Activated CD4-positive, CD25-positive, alpha-beta regulatory T cell treated with anti-CD3 and anti-CD28 coated beads, Interleukin-2, amount 50 U/mL, for 24 hours (primary cell): ENCODE data around the gene PGLYRP3.
A peak's percentile ranks its signal among the peaks of the same experiment; 100 is the strongest.

Experiments used
- ATAC-seq, 2 donors: fragments of 150-1000 bp; cut with Tn5 transposase; one replicate each; pipeline ENCODE4 v1.10.0; 2021; ENCODE audit warnings: mild to moderate bottlenecking in 1 of 2, moderate library complexity in 1 of 2

The PGLYRP3 gene

GRCh38 chr1:153312570-153313186 is at the start of gene PGLYRP3:
Gene PGLYRP3, minus strand, starts transcription at chr1:153312952. Its CDS starts 2,287 bp downstream, at chr1:153310665.
- ATAC-seq = no peak

GRCh38 chr1:153362187-153362775 is 49.5 kb upstream of the PGLYRP3 start:
- no peak for ATAC-seq

GRCh38 chr1:153361480-153362109 is 48.8 kb upstream of the PGLYRP3 start:
- no peak for ATAC-seq

- no peak for ATAC-seq
Observed at GRCh38 chr1:153360592-153361479, 48.1 kb upstream of the PGLYRP3 start.

- ATAC-seq = no peak
Observed at GRCh38 chr1:153360190-153360589, 47.4 kb upstream of the PGLYRP3 start.

- ATAC-seq = no peak
Observed at GRCh38 chr1:153359241-153359640, 46.5 kb upstream of the PGLYRP3 start.

- no peak for ATAC-seq
Observed at GRCh38 chr1:153358691-153358975, 45.9 kb upstream of the PGLYRP3 start.

- ATAC-seq = no peak
Observed at GRCh38 chr1:153357853-153358690, 45.3 kb upstream of the PGLYRP3 start, which contains the start of gene S100A9. Gene S100A9, plus strand, starts transcription at chr1:153357854. Its CDS starts 430 bp downstream, at chr1:153358284.

- no peak for ATAC-seq
Observed at GRCh38 chr1:153357076-153357852, 44.5 kb upstream of the PGLYRP3 start.

GRCh38 chr1:153356392-153357075 is 43.8 kb upstream of the PGLYRP3 start:
- no peak for ATAC-seq

- ATAC-seq = peak; percentile 46 to 48
Observed at GRCh38 chr1:153355445-153356071, 42.8 kb upstream of the PGLYRP3 start.

GRCh38 chr1:153354515-153355193 is 41.9 kb upstream of the PGLYRP3 start:
- ATAC-seq = no peak

- ATAC-seq = no peak
Observed at GRCh38 chr1:153353226-153353947, 40.6 kb upstream of the PGLYRP3 start.

- peak in 1 of 2 donors; percentile 51 for ATAC-seq
Observed at GRCh38 chr1:153352523-153352922, 39.8 kb upstream of the PGLYRP3 start.

GRCh38 chr1:153350321-153350957 is 37.7 kb upstream of the PGLYRP3 start:
- ATAC-seq = no peak

- no peak for ATAC-seq
Observed at GRCh38 chr1:153349363-153350320, 36.9 kb upstream of the PGLYRP3 start.
